ENCODE results near the gene CFAP221.

CFAP221 gene

DNA sequence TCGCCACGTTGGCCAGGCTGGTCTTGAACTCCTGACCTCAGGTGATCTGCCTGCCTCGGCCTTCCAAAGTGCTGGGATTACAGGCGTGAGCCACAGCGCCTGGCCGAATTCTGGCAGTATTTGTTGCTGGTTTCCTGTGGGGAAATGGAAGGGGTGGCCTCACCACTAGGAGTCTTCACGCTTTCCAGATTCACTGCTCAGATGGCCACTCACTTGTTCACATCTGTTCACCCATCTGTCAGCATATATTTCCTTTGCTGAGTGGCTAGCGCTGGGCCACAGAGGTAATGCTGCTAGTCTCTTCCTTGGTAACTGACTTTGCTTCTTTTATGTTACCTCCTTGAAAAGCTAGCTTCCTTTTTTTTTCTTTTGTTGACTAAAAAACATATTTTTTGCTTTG, 162.0 kb downstream of the CFAP221 start:
- Histone ChIP-seq H3F3A (ENCODE audit: insufficient read depth) (no peaks in the 10 kb centered on the region), H2AFZ (ENCODE audit: low read depth, low read length, severe bottlenecking) (no peak overlapping the region), H3K9me3 (ENCODE audit: insufficient read depth, low read length) (no peaks in the 10 kb centered on the region), H3K4me2 (ENCODE audit: low read depth, low read length, poor library complexity, severe bottlenecking) (no peak overlapping the region), H3K9ac (ENCODE audit: low read length) (no peak overlapping the region), H3K79me2 (ENCODE audit: insufficient read depth, low read length) (no peaks in the 10 kb centered on the region), H3K27ac (ENCODE audit: low read depth, low read length) (no peak overlapping the region), H4K20me1 (ENCODE audit: low read depth, low read length) (no peaks in the 10 kb centered on the region), H3K36me3 (ENCODE audit: low read length) (no peaks in the 10 kb centered on the region), H3K9me2 (replicated peaks; ENCODE audit: insufficient read depth, low read length) (no peaks in the 10 kb centered on the region), H3K27me3 (ENCODE audit: low read length) (no peaks in the 10 kb centered on the region), H3K4me3 (ENCODE audit: insufficient read depth, low read length, poor library complexity, severe bottlenecking) (no peak overlapping the region)
- TF ChIP-seq, protein P1, sequence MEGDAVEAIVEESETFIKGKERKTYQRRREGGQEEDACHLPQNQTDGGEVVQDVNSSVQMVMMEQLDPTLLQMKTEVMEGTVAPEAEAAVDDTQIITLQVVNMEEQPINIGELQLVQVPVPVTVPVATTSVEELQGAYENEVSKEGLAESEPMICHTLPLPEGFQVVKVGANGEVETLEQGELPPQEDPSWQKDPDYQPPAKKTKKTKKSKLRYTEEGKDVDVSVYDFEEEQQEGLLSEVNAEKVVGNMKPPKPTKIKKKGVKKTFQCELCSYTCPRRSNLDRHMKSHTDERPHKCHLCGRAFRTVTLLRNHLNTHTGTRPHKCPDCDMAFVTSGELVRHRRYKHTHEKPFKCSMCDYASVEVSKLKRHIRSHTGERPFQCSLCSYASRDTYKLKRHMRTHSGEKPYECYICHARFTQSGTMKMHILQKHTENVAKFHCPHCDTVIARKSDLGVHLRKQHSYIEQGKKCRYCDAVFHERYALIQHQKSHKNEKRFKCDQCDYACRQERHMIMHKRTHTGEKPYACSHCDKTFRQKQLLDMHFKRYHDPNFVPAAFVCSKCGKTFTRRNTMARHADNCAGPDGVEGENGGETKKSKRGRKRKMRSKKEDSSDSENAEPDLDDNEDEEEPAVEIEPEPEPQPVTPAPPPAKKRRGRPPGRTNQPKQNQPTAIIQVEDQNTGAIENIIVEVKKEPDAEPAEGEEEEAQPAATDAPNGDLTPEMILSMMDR (IDR thresholded peaks at IDR 0.05; ENCODE audit: insufficient read depth, low read length, poor library complexity, severe bottlenecking), result no peak
- no peak for TF ChIP-seq EZH2phosphoT487 (conservative IDR thresholded peaks at IDR 0.05; ENCODE audit: low read length)

Data from SU-DHL-6 (cell line).